ENCODE measurements around the gene LAG3.

Gene LAG3

GRCh38 chr12:6772726-6773589 lies 638 bp downstream of the LAG3 start:
- DNase-seq: peak; percentile 53

- DNase-seq: peak; percentile 85
Observed at GRCh38 chr12:6773590-6774351, 1.5 kb downstream of the LAG3 start.

GRCh38 chr12:6774499-6775062 lies 2.3 kb downstream of the LAG3 start:
- DNase-seq: no peak

GRCh38 chr12:6775185-6776174 lies 3.2 kb downstream of the LAG3 start:
- no peak for DNase-seq

- no peak for DNase-seq
Observed at GRCh38 chr12:6777386-6777785, 5.1 kb downstream of the LAG3 start.

GRCh38 chr12:6778217-6778573 lies 5.9 kb downstream of the LAG3 start:
- no peak for DNase-seq

GRCh38 chr12:6778574-6779550 lies 6.5 kb downstream of the LAG3 start:
- peak; percentile 93 for DNase-seq

- DNase-seq: no peak
Observed at GRCh38 chr12:6779708-6780432, 7.5 kb downstream of the LAG3 start.

GRCh38 chr12:6780573-6780972 lies 8.3 kb downstream of the LAG3 start:
- DNase-seq: no peak

GRCh38 chr12:6782119-6782518 lies 9.8 kb downstream of the LAG3 start:
- no peak for DNase-seq

- no peak for DNase-seq
Observed at GRCh38 chr12:6782850-6783566, 10.7 kb downstream of the LAG3 start.

GRCh38 chr12:6783828-6784227 lies 11.5 kb downstream of the LAG3 start:
- DNase-seq: no peak

GRCh38 chr12:6784296-6784695 lies 12.0 kb downstream of the LAG3 start:
- no peak for DNase-seq

- DNase-seq: no peak
Observed at GRCh38 chr12:6784761-6785160, 12.4 kb downstream of the LAG3 start.

- no peak for DNase-seq
Observed at GRCh38 chr12:6786416-6787094, 14.2 kb downstream of the LAG3 start.

GRCh38 chr12:6787309-6787708 lies 15.0 kb downstream of the LAG3 start:
- no peak for DNase-seq

GRCh38 chr12:6788972-6789924 lies 16.9 kb downstream of the LAG3 start, which contains the start of gene CD4:
TSS of gene CD4 (plus strand) at chr12:6789528. CDS start at chr12:6800139, 10,611 bp downstream.
- no peak for DNase-seq

All from activated CD8-positive, alpha-beta memory T cell treated with anti-CD3 and anti-CD28 coated beads, Interleukin-2, amount 50 U/mL, for 48 hours (primary cell).